HL-60 (cell line): ENCODE results near the gene LRFN4.
A peak's percentile ranks its signal among the peaks of the same experiment; 100 is the strongest.

ENCODE experiments used
- POLR2AphosphoS5 ChIP-seq: IDR thresholded peaks from 2 replicates; pipeline ENCODE4 v1.6.1; 2012; ENCODE audit warnings: low read depth
- TF ChIP-seq, protein P1 (sequence below): IDR thresholded peaks from one replicate; pipeline ENCODE4 v1.5.1; 2011; ENCODE audit warnings: low read length, control low read depth, inconsistent platforms; ENCODE audit not compliant: insufficient read depth
- TF ChIP-seq, protein P2 (sequence below): IDR thresholded peaks from 2 replicates; pipeline ENCODE4 v1.6.1; 2012; ENCODE audit warnings: low read depth; ENCODE audit not compliant: insufficient replicate concordance

DNA sequence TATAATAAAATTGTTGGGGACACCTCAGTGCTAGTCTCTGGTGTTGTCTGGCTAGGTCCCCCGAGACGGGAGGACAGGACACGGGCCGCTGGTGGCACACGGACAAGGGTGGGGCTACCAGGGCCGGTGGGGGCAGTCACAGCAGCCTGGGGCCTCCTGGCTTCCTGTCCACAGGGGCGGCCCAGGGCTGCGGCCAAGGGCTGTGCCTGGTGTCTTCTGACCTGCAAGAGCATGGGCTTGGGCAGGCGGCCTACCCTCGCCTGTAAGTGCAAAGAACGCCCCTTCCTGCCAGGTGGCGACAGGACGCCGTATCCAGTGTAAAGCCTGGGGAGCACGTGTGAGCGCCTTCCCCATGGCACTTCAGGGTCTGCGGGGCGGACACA lies 3.6 kb downstream of the LRFN4 start:
- TF ChIP-seq, protein P1, sequence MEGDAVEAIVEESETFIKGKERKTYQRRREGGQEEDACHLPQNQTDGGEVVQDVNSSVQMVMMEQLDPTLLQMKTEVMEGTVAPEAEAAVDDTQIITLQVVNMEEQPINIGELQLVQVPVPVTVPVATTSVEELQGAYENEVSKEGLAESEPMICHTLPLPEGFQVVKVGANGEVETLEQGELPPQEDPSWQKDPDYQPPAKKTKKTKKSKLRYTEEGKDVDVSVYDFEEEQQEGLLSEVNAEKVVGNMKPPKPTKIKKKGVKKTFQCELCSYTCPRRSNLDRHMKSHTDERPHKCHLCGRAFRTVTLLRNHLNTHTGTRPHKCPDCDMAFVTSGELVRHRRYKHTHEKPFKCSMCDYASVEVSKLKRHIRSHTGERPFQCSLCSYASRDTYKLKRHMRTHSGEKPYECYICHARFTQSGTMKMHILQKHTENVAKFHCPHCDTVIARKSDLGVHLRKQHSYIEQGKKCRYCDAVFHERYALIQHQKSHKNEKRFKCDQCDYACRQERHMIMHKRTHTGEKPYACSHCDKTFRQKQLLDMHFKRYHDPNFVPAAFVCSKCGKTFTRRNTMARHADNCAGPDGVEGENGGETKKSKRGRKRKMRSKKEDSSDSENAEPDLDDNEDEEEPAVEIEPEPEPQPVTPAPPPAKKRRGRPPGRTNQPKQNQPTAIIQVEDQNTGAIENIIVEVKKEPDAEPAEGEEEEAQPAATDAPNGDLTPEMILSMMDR = no peak
- peak; percentile 27; the same call in 1 of the 2 replicates for TF ChIP-seq POLR2AphosphoS5
- TF ChIP-seq, protein P2, sequence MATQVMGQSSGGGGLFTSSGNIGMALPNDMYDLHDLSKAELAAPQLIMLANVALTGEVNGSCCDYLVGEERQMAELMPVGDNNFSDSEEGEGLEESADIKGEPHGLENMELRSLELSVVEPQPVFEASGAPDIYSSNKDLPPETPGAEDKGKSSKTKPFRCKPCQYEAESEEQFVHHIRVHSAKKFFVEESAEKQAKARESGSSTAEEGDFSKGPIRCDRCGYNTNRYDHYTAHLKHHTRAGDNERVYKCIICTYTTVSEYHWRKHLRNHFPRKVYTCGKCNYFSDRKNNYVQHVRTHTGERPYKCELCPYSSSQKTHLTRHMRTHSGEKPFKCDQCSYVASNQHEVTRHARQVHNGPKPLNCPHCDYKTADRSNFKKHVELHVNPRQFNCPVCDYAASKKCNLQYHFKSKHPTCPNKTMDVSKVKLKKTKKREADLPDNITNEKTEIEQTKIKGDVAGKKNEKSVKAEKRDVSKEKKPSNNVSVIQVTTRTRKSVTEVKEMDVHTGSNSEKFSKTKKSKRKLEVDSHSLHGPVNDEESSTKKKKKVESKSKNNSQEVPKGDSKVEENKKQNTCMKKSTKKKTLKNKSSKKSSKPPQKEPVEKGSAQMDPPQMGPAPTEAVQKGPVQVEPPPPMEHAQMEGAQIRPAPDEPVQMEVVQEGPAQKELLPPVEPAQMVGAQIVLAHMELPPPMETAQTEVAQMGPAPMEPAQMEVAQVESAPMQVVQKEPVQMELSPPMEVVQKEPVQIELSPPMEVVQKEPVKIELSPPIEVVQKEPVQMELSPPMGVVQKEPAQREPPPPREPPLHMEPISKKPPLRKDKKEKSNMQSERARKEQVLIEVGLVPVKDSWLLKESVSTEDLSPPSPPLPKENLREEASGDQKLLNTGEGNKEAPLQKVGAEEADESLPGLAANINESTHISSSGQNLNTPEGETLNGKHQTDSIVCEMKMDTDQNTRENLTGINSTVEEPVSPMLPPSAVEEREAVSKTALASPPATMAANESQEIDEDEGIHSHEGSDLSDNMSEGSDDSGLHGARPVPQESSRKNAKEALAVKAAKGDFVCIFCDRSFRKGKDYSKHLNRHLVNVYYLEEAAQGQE = no peak
